B cell (primary cell): Measurements from ENCODE around the gene ELOB.

Source experiments
- EZH2 ChIP-seq: IDR thresholded peaks from 2 replicates; pipeline ENCODE4 v1.6.1; 2012; ENCODE audit warnings: borderline replicate concordance, low read depth, mild to moderate bottlenecking, moderate library complexity, low read length; ENCODE audit not compliant: insufficient read depth, poor library complexity, severe bottlenecking
- TF ChIP-seq, protein P1 (sequence below): fragments of 200-600 bp; IDR thresholded peaks from one replicate; pipeline ENCODE4 v1.8.0; 2022; ENCODE audit warnings: antibody characterized with exemption, mild to moderate bottlenecking

DNA sequence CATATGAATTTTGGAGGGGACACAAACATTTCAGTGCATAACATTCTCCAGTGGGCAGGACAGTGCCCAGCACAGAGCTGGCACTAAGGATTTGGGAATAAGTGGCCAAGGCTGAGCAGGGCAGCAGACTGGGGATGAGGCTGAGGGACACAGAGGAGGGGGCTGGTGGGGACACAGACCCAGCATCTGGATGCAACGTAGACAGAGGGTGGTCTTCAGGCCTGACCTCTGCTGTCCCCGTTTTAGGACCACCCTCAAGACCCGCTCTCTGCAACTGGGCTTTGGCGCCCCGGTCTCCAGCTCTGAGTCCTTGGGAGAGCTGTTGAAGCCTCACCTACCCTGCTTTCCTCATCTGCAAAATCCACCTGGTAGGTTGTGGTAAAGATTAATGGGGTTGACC is 13.6 kb upstream of the ELOB start:
- TF ChIP-seq, protein P1, sequence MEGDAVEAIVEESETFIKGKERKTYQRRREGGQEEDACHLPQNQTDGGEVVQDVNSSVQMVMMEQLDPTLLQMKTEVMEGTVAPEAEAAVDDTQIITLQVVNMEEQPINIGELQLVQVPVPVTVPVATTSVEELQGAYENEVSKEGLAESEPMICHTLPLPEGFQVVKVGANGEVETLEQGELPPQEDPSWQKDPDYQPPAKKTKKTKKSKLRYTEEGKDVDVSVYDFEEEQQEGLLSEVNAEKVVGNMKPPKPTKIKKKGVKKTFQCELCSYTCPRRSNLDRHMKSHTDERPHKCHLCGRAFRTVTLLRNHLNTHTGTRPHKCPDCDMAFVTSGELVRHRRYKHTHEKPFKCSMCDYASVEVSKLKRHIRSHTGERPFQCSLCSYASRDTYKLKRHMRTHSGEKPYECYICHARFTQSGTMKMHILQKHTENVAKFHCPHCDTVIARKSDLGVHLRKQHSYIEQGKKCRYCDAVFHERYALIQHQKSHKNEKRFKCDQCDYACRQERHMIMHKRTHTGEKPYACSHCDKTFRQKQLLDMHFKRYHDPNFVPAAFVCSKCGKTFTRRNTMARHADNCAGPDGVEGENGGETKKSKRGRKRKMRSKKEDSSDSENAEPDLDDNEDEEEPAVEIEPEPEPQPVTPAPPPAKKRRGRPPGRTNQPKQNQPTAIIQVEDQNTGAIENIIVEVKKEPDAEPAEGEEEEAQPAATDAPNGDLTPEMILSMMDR, result no peak
- no peak for TF ChIP-seq EZH2
